NCI-H2196 treated with DMSO at 0.1 percent for 48 hours (cell line): ENCODE measurements around the gene RASSF8.
A peak's percentile ranks its signal among the peaks of the same experiment; 100 is the strongest.

ENCODE experiments used
- DNase-seq: peaks from one replicate; lab custom pipeline; 2025; ENCODE audit not compliant: unreplicated experiment; lab: John Stamatoyannopoulos, UW

The RASSF8 gene

DNA sequence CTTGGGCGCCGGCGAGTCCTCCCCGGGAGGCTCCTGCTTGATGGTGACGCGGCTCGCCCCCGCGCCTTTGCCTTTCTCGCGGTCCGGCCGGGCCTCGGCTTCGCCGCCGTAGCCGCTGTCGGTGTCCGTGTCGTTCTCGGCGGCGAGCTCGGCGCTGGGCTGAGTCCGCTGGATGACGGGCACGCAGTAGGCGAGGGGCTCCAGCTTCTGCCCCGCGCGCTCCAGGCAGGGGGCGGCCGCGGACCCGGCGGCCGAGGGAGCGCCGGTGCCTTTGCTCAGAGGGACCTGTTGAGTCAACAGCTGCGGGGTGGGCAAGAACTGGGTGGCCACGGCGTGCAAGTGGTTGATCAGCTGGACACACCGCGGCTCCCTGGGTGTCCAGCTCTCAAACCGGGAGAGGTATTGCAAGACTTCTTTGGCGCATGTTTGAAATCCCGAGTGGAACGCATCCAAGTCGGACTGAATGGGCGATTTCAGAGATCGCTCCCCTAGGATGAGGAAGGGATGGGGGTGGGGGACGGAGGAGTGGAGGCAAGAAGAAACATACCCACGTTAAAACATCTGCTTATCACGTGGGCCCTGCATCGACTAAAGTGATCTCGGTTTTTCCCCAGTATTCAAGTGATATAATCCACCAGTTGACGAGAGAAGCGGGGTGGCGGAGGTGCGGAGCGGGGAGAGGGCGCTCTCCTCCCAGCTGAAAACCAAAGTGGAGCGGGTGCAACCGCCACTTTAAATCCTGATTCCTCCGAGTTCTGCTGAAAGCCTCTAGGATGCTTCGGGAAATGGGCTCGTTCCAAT lies 164.4 kb downstream of the RASSF8 start:
- peak; percentile 70 for DNase-seq

DNA sequence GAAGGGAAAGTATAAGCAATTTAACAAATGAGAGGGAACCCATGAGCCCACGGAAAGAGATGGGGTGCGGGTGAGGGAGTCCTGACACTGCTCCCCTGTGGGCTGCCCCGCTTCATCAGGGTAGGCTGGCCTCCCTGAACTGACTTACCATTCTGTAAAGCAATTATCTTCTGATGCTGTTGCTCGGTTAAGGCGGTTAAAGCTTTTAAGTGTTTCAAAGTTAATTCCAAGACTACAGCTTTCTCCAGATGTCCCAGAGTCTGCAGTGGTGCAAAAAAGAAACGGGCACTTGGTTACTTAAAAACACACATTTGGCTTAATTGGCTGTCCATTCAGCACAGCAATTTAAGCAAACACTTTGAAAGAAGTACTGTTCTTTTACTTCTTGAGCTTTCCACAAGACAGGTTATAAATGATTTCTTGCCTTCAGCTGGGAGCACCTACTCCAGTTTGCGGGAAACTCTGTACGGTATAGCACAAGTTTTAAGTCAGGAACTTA lies 165.0 kb downstream of the RASSF8 start:
- DNase-seq = no peak

DNA sequence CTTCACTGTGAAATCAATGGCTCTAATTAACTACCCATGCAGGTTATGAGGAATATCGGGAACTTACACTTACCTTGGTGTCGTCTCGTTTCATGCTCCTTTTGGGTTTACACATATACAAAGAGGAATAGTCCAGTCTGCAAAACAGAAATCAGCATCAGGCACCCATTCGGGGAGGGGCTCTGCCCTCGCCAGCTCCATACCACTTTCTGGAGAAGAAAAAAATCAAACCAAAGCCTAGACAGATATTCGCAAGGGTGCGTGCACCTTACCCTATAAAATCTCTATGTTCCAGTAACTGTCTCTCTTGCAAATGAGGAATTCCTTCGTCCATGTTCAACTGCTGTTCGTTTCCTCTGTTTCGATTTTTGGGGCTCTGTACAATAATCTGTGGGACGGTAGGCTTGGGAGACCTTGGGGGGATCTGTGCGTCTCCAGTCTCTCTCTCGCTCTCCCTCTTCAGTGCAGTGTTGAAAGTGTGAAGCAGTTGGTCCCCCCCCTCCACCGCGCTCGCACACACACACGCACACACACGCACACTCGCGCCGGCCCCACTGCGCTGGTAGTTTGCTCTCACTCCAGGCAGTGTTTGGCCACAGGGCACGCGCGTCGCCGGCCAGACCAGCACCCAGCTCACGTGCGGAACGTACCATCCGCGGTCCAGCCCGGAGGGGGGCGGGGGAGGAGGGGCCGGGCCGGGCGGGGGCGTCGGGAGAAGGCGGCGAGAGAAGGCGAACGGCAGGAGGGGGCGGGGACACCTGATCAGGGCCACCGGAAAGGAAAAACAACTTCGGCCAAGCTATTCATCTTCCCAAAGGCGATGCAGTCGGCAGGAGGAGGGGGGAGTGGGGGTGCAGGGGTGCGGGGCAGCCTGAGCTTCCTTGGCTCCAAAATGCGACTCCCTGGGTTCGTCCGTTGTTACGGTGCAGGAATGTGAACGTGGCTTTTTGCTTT lies 166.2 kb downstream of the RASSF8 start, which contains the start of gene BHLHE41:
TSS of gene BHLHE41 (minus strand) at position 592 of the 954 bp plus-strand sequence. CDS start at position 334, 258 bp downstream.
- peak; percentile 42 for DNase-seq

DNA sequence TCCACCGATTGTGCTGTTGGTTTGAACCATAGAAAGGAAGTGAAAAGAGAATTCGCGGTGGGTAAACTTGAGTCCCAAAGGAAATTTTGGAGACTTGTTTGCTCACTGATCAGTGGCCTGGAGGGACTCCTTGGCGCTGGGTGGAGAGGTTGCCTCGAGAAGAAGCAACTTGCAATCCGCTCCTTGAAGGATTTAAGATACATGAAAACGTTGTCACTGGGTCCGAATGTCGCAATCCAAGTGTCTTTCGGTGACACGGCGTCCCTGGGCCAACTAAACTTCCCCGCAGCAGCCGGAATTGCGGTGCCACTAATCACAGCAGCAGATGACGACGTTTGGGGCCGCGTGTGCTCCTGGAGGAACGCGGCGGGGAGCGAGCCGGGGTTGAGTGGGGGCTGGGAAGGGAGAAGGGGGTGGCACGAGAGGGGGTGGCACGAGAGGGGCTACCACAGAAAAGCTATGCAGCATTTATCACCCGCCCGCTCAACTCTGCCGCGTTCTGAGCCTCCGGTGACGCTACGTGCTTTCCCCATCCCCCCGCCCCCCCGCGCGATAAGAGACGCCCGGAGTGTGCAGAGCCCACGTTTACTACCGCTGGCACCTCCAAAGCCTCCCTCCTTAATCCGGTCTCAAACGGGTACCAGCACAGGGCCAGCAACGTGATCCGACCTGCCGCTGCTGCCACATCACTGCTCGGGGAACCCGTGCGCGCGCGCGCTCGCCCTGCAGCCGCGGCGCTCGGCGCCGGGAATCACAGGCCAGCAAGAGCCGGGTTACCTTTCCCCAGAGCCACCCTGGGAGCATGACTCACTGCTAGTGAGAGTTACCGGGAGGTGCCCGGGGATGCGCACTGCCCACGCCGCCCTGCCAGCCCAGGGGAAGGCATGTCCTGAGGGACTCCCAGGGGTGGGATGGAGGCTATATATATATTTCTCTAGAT lies 167.2 kb downstream of the RASSF8 start:
- DNase-seq = peak; percentile 90

DNA sequence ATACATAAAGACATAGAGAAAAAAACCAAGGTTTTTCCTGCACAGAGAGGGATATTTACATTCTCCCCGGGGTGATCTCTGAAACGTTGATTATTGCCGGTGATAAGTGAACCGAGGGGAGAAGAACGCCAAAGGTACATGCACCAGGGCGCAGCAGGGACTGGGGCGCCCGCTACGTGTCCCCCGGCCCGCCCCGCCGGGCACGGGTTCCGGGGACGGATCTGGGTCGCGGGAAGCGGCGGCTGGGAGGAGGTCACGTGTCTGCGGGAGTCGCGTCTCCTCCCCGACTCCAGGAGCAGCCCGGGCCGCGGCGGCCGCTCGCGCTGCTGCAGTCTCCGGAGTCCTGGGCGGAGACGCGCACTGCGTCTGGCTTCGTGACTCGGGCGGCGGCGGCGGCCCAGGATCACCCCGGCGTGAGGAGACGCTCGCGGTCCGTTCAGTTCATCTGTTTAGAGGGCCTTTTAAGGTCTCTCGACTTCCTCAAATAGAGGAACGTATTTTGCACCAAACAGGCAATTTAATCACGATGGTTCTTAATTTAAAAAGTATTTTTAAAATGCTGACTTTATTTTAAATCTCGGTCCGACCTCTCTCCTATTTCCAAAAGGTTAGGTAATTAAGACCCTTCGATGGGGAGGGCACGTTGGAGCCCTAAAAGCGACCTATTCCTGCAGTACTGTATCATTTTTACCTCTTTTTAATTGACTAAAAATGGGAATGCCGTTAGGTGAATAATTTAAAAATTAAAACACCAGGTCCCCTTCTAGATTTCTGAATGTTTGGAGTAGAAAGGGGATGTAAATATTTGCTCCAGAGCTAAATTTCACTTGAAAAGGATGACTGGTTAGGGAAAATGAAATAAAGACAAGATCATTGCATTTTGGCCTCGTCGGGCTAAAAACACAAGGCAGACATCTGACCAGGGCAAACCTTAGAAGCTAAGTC lies 168.1 kb downstream of the RASSF8 start:
- DNase-seq = peak; percentile 78

DNA sequence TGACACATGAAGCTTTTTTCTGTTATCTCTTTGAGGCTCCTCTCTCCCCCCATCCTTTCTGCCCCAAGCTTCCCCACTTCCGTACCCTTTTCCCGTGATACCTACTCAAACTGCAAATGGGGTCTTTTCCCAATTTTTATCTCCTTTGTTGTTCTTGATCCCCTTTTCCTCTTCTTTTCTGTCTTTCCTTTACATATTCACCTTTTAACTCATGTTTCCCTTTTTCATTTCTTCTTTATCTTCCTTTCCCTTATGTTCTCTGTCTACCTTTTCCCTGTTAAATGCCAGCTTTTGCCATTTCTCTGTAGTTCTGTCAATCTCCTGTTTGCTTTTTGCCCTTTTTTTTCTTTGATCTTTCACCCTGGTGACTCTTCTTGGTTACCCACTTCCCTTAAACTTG lies 168.9 kb downstream of the RASSF8 start:
- DNase-seq = no peak

DNA sequence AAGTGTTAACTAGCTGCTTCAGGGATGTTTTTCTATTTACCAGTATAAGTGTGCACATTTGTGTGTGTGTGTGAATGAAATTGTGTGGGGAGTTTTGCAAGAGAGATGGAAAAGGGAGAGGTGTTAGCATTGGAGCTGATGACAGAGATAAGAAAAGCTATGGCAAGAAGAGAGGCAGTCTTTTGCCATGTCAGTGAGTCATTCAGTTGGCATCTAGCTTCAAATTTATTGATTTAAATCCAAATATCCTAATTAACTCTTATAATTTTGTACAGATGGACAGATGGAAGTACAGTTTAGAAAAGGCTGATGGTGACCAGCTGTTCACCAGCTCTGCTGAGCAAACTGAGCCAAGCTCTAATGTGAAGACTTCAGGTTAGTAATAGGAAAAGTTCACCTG lies 169.7 kb downstream of the RASSF8 start:
- DNase-seq = no peak
